Stimulated activated CD4-positive, alpha-beta T cell treated with anti-CD3 and anti-CD28 coated beads, Interleukin-1b, Interleukin-23, amount 100 ng/mL, for 48 hours (primary cell): ENCODE measurements around the gene GCNT4.

Experiments used
- DNase-seq: peaks from one replicate; pipeline ENCODE4 v3.0.0-alpha.2; 2020

GCNT4 gene

DNA sequence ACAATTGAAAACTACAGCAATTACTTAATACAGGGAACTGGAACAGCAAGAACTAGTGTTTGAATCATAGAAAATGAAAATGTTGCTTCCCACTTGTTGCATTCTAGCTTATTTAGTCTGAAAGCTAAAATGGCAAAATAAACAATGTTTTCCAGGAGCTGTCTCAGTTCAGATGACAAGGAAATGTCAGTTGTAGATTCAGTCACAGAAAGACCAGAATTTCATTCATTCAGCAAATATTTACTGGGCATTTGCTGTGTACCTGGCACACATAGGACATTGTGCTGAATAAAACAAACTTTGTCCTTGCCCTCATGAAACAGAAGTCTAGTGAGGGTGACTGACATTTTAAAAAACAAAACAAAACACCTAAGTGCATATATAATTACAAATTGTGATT lies 41.5 kb downstream of the GCNT4 start:
- no peak for DNase-seq

DNA sequence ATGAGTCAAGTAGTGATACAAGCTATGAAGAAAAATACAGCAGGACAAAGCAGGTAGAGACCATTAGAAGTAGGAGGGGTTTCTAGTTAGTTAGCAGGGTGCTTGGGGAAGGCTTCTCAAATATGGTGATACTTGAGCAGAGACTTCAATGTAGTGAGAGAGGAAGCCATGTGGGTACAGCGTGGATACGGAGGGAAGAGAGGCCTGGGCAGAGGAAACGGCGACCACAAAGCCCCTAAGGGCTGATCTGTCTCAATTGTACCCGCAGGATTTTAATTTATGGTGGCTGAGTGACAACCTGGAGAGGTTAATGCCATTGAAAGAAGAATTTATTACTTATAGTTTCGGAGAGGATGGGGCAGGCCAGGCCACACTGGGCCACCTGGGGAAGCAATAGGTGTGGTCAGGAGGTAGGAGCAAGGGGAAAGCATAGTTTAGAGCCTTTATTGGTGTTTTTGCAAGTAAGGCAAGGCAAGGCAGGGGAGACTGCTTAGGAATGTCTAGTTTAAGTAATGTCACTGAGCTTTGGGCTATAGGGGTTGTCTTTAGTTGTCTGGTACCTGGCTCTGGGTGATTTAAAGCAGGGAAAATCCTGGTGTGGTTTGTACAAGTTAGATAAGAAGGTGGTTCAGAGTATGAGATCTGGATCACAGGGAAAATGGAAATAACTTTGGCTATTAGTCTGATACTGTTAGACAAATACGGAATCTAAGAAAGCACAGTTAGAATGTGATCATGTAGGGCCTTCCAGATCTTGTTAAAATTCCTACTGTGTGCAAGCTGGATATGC lies 42.6 kb downstream of the GCNT4 start:
- DNase-seq, result no peak

DNA sequence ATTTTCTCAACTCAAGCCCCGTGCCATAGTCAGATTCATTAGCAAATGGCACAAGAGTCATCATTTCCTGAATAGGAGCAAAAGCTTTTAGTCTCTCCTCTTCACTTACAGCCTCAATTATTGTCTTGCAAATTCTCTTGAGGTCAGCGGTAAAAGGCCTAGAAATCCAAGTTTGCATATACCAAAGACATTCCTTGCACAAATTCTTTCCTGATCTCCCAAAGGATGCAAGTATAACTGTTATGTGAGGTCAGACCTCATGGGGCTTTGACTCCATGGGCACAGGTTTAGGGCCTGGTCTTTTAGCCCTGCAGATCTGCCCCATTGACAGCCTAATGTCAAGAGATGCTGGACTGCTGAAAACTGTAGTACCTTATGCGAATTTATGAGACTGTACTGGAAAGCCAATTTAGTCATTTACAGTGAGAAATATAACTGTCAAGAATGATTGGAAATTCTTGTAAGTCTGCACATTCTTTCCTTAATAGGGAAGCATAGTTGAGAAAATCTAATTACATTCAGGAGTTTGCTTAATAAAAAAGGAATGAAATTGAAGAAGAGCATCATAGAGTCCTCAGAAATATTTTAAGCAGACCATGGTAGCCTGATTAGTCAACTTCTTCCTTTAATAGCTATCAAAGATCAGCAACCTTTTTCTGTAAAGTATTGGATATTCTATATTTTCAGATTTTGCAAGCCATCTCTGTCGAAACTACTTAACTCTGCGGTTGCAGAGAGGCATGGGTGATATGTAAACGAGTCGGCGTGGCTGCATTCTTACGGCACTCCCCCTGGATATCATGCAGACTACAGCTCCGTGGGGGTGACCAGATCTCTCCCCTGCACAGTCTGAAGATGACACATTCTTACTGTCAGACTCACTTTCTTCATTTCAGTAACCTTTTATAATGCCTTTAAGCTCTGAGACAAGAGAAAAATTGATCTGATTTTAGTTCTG lies 45.2 kb downstream of the GCNT4 start:
- no peak for DNase-seq

DNA sequence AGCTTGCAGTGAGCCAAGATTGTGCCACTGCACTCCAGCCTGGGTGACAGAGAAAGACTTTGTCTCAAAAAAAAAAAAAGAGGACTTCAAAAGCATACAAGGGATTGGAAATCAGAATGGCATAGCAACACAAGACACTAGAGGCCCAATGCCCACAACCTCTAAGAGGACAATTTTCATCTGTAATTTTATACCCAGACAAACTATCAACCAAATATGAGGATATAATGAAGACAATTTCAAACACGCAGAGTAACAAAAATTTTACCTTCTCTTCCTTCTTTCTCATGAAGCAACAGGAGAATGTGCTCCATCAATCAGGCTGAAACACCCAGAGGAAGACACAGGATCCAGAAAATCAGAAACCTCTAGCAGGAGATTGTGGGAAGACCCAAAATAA lies 46.8 kb downstream of the GCNT4 start:
- no peak for DNase-seq
